Astrocyte (in vitro differentiated cells and primary cell): Measurements from ENCODE around the gene SRSF7. TPM values are rescaled to one million over a fixed set of nuclear protein-coding genes. Genes with fewer than 3 reads are reported as not detected.

Experiments used
- DNase-seq: peaks from one replicate; pipeline ENCODE4 v3.0.0-alpha.2; 2010; ENCODE audit warnings: low read depth
- FAIRE-seq: peaks from 2 replicates; lab custom pipeline; 2011; peaks lifted over from hg19 to GRCh38; lab: Jason Lieb, UNC
- H2AFZ ChIP-seq: 2 replicates; pipeline ENCODE4 v1.6.0; 2012; ENCODE audit warnings: low read depth, low read length, inconsistent platforms
- H3K27ac ChIP-seq: 2 replicates; pipeline ENCODE4 v1.5.1; 2011; ENCODE audit warnings: low read depth, low read length, inconsistent platforms
- H3K27me3 ChIP-seq: 2 replicates; pipeline ENCODE4 v1.6.0; 2011; ENCODE audit warnings: low read length, inconsistent platforms; ENCODE audit not compliant: insufficient read depth
- H3K36me3 ChIP-seq: 2 replicates; pipeline ENCODE4 v1.5.1; 2011; ENCODE audit warnings: low read length, inconsistent platforms; ENCODE audit not compliant: insufficient read depth
- H3K4me1 ChIP-seq: 2 replicates; pipeline ENCODE4 v1.5.1; 2011; ENCODE audit warnings: low read length, inconsistent platforms; ENCODE audit not compliant: insufficient read depth
- H3K4me2 ChIP-seq: 2 replicates; pipeline ENCODE4 v1.6.0; 2012; ENCODE audit warnings: low read length, inconsistent platforms
- H3K4me3 ChIP-seq: 2 replicates; pipeline ENCODE4 v1.5.1; 2011; ENCODE audit warnings: low read depth, mild to moderate bottlenecking, low read length, inconsistent platforms; ENCODE audit not compliant: insufficient read depth
- H3K79me2 ChIP-seq: 2 replicates; pipeline ENCODE4 v1.6.0; 2012; ENCODE audit warnings: mild to moderate bottlenecking, low read length, inconsistent platforms; ENCODE audit not compliant: insufficient read depth
- H3K9ac ChIP-seq: 2 replicates; pipeline ENCODE4 v1.6.0; 2012; ENCODE audit warnings: mild to moderate bottlenecking, low read length, inconsistent platforms
- H3K9me3 ChIP-seq: 2 replicates; pipeline ENCODE4 v1.5.1; 2012; ENCODE audit warnings: low read depth, mild to moderate bottlenecking, low read length, inconsistent platforms; ENCODE audit not compliant: insufficient read depth
- H4K20me1 ChIP-seq: 2 replicates; pipeline ENCODE4 v1.6.0; 2012; ENCODE audit warnings: low read length, inconsistent platforms; ENCODE audit not compliant: insufficient read depth
- H3K27ac Mint-ChIP-seq: one replicate; pipeline ENCODE4 v1.8.0; 2021; ENCODE audit warnings: mild to moderate bottlenecking, mixed read lengths; ENCODE audit not compliant: unreplicated experiment
- H3K27me3 Mint-ChIP-seq: one replicate; pipeline ENCODE4 v1.8.0; 2021; ENCODE audit warnings: low read depth, mixed read lengths; ENCODE audit not compliant: unreplicated experiment
- H3K36me3 Mint-ChIP-seq: one replicate; pipeline ENCODE4 v1.8.0; 2021; ENCODE audit warnings: low read depth, mixed read lengths; ENCODE audit not compliant: unreplicated experiment
- H3K4me1 Mint-ChIP-seq: one replicate; pipeline ENCODE4 v1.8.0; 2021; ENCODE audit warnings: low read depth, mixed read lengths; ENCODE audit not compliant: unreplicated experiment
- H3K4me3 Mint-ChIP-seq: one replicate; pipeline ENCODE4 v1.8.0; 2021; ENCODE audit warnings: mild to moderate bottlenecking, moderate library complexity, mixed read lengths; ENCODE audit not compliant: unreplicated experiment
- H3K9me3 Mint-ChIP-seq: one replicate; pipeline ENCODE4 v1.8.0; 2021; ENCODE audit warnings: mild to moderate bottlenecking, mixed read lengths; ENCODE audit not compliant: unreplicated experiment
- EZH2 ChIP-seq: IDR thresholded peaks from 2 replicates; pipeline ENCODE4 v1.6.1; 2012; ENCODE audit warnings: mild to moderate bottlenecking, low read length, inconsistent platforms; ENCODE audit not compliant: insufficient read depth
- total RNA-seq: library from RNA; stranded (reverse); gene quantifications from 2 replicates; pipeline ENCODE4 v1.2.1, GENCODE V29; 2021
- TF ChIP-seq, protein P1 (sequence below): IDR thresholded peaks from 2 replicates; pipeline ENCODE4 v1.5.1; 2011; ENCODE audit warnings: low read depth, mild to moderate bottlenecking, inconsistent platforms, low read length, moderate library complexity; ENCODE audit not compliant: insufficient read depth

The SRSF7 gene
- total RNA-seq, 1 donor from 2014 or later, result 120 TPM

DNA sequence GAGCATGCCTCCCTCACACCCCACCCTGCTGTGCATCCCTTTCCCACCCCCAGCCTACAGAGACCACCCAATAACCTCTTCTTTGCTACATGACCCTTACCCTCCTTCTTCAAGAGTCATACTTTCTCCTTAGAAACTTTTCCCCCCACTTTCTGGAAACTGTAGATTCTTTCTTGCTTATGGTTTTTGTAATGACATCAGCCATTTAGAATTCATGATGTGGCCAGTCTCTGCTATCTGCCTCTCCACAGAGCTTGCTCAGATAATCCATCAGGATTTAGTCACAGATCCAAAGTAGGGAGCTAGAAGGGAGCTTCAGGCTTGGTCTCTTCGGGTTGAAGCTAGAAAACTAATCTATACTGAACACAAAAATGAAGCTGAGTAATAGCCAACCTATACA, 48.7 kb downstream of the SRSF7 start:
- Histone ChIP-seq H3K79me2 (no peaks in the 10 kb centered on the region), H3K27me3 (no peaks in the 10 kb centered on the region), H3K36me3 (no peaks in the 10 kb centered on the region), H3K27ac (peak overlapping the region; percentile 43), H4K20me1 (no peaks in the 10 kb centered on the region), H3K9ac (no peak overlapping the region), H2AFZ (no peak overlapping the region), H3K4me3 (no peak overlapping the region), H3K4me1 (peaks cover 11% of the 10 kb centered on the region), H3K9me3 (no peaks in the 10 kb centered on the region), H3K4me2 (peak overlapping the region; percentile 58)
- FAIRE-seq, result peak; percentile 20
- TF ChIP-seq EZH2, result no peak
- TF ChIP-seq, protein P1, sequence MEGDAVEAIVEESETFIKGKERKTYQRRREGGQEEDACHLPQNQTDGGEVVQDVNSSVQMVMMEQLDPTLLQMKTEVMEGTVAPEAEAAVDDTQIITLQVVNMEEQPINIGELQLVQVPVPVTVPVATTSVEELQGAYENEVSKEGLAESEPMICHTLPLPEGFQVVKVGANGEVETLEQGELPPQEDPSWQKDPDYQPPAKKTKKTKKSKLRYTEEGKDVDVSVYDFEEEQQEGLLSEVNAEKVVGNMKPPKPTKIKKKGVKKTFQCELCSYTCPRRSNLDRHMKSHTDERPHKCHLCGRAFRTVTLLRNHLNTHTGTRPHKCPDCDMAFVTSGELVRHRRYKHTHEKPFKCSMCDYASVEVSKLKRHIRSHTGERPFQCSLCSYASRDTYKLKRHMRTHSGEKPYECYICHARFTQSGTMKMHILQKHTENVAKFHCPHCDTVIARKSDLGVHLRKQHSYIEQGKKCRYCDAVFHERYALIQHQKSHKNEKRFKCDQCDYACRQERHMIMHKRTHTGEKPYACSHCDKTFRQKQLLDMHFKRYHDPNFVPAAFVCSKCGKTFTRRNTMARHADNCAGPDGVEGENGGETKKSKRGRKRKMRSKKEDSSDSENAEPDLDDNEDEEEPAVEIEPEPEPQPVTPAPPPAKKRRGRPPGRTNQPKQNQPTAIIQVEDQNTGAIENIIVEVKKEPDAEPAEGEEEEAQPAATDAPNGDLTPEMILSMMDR, result no peak
- no peak overlapping the region for H3K4me3 Mint-ChIP-seq
- peaks cover 3% of the 10 kb centered on the region for H3K9me3 Mint-ChIP-seq
- peaks cover 19% of the 10 kb centered on the region for H3K4me1 Mint-ChIP-seq
- peak; percentile 96 for DNase-seq
- no peaks in the 10 kb centered on the region for H3K27me3 Mint-ChIP-seq
- peak overlapping the region; percentile 99 for H3K27ac Mint-ChIP-seq
- peaks cover 6% of the 10 kb centered on the region for H3K36me3 Mint-ChIP-seq

DNA sequence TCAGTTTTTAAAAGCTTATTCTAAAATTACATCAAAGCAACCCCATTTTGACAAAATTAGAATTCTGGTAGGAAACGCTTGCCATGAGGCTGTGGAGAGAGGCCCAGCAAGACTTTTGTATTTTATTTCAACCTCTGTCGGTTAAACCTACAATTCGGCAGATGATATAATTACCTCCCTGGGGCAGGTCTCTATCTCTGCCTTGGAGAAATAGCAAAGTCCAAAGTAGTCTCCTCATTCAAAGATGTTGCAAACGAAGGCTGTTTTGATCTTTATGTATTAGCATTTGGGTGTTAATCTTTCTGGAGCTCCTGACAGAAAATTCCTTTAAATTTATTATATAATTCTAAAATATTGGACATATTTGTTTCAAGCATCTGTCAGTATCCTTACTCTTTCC, 49.6 kb downstream of the SRSF7 start:
- Histone ChIP-seq H3K4me1 (peaks cover 11% of the 10 kb centered on the region), H3K9ac (no peak overlapping the region), H3K27me3 (no peaks in the 10 kb centered on the region), H3K79me2 (no peaks in the 10 kb centered on the region), H2AFZ (no peak overlapping the region), H3K4me3 (no peak overlapping the region), H3K36me3 (no peaks in the 10 kb centered on the region), H4K20me1 (no peaks in the 10 kb centered on the region), H3K9me3 (no peaks in the 10 kb centered on the region), H3K27ac (peak overlapping the region; percentile 16), H3K4me2 (peak overlapping the region; percentile 2)
- Mint-ChIP-seq H3K9me3 (peaks cover 3% of the 10 kb centered on the region), H3K27ac (peak overlapping the region; percentile 99), H3K4me3 (no peak overlapping the region), H3K36me3 (peaks cover 6% of the 10 kb centered on the region), H3K27me3 (no peaks in the 10 kb centered on the region), H3K4me1 (peaks cover 19% of the 10 kb centered on the region)
- DNase-seq (no peak), FAIRE-seq (no peak)
- TF ChIP-seq, protein P1, result no peak
- TF ChIP-seq EZH2, result no peak

DNA sequence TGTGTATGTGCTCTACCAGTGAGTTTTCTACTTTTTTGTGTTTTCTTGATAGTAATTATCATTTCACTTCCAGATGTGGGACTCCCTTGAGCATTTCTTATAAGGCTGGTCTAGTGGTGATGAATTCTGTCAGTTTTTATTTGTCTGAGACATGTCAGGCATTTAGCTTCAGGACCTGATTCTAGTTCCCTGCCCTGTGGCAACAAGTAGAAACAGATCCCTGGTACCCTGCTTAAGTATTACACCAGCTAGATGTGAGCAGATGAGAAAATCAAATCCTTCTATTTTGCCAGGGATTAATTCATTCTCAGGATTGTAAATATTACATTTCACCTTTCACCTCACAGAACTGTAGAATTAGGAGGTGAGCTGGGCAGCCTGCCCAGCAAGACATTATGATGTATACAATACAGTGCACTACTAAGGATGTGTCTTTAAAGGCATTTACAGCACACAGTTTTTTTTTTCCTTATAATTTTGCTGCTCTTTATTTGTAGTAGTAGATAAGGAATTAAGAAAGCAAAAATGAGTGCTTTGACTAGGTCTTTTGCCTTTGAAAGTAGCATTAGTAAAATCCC, 50.2 kb downstream of the SRSF7 start:
- Histone ChIP-seq H3K4me3 (no peak overlapping the region), H2AFZ (no peak overlapping the region), H3K9ac (no peak overlapping the region), H3K27ac (no peak overlapping the region), H3K4me2 (no peak overlapping the region), H3K36me3 (no peaks in the 10 kb centered on the region), H4K20me1 (no peaks in the 10 kb centered on the region), H3K4me1 (peaks cover 11% of the 10 kb centered on the region), H3K9me3 (no peaks in the 10 kb centered on the region), H3K27me3 (no peaks in the 10 kb centered on the region), H3K79me2 (no peaks in the 10 kb centered on the region)
- H3K27me3 Mint-ChIP-seq, result no peaks in the 10 kb centered on the region
- DNase-seq (no peak), FAIRE-seq (no peak)
- H3K27ac Mint-ChIP-seq, result peak overlapping the region; percentile 66
- H3K4me1 Mint-ChIP-seq, result peaks cover 19% of the 10 kb centered on the region
- H3K4me3 Mint-ChIP-seq, result no peak overlapping the region
- peaks cover 6% of the 10 kb centered on the region for H3K36me3 Mint-ChIP-seq
- H3K9me3 Mint-ChIP-seq, result peaks cover 4% of the 10 kb centered on the region
- TF ChIP-seq, protein P1, result no peak
- TF ChIP-seq EZH2, result no peak
